Neural progenitor cell (in vitro differentiated cells): ENCODE data around the gene AUTS2.

Experiments used
- CTCF ChIP-seq: fragments of 200-600 bp; sonication (generic); IDR thresholded peaks from 2 replicates; pipeline ENCODE4 v1.5.1; 2017; ENCODE audit warnings: antibody characterized with exemption, mild to moderate bottlenecking
- EZH2 ChIP-seq: fragments of 200-600 bp; sonication (generic); IDR thresholded peaks from 2 replicates; pipeline ENCODE4 v1.6.1; 2017; ENCODE audit warnings: antibody characterized with exemption, mild to moderate bottlenecking, moderate library complexity
- EZH2phosphoT487 ChIP-seq: fragments of 200-600 bp; sonication (generic); IDR thresholded peaks from 2 replicates; pipeline ENCODE4 v1.6.1; 2017; ENCODE audit warnings: antibody characterized with exemption

DNA sequence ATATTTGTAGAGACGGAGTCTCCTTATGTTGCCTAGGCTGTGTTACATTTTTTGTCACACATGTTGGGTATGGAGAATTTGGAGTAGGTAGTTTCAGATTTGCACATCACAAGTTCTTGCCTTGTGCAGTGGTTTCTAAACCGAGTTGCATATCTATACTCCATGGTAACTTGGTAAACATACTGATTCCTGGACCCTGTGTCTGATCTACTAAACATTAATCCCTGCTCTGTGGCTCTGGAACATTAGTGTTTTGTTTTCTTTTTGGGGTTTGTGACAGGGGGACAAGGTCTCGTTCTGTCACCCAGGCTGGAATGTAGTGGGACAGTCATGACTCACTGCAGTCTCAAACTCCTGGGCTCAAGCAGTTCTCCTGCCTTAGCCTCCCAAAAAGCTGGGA is 24.7 kb downstream of the AUTS2 start:
- no peak for TF ChIP-seq CTCF
- TF ChIP-seq EZH2: no peak
- TF ChIP-seq EZH2phosphoT487: no peak
